Muscle of back (tissue), 13 donors: ENCODE data around the gene MAPKAPK5. TPM values are rescaled to one million over a fixed set of nuclear protein-coding genes. Genes with fewer than 3 reads are reported as not detected.
"Not testable (repeated sequence)": the region's sequence is repeated elsewhere in the genome, so short reads cannot be mapped to it uniquely, and the experiment has no call there.

Source experiments
- DNase-seq, 3 donors: peaks; one replicate each; pipeline versions ENCODE4 v3.0.0 to v3.0.0-alpha.2; 2013
- long read RNA-seq, 9 donors: transcript quantifications; one replicate each; lab custom pipeline, GENCODE V29; 2026
- polyA plus RNA-seq, 10 donors: library from polyadenylated mRNA; unstranded; fragments of 120-200 nt; gene quantifications; one replicate each; pipeline ENCODE4 v1.2.1, GENCODE V29; 2013; ENCODE audit not compliant: insufficient read length in 10 of 10

The MAPKAPK5 gene, protein sequence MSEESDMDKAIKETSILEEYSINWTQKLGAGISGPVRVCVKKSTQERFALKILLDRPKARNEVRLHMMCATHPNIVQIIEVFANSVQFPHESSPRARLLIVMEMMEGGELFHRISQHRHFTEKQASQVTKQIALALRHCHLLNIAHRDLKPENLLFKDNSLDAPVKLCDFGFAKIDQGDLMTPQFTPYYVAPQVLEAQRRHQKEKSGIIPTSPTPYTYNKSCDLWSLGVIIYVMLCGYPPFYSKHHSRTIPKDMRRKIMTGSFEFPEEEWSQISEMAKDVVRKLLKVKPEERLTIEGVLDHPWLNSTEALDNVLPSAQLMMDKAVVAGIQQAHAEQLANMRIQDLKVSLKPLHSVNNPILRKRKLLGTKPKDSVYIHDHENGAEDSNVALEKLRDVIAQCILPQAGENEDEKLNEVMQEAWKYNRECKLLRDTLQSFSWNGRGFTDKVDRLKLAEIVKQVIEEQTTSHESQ
- polyA plus RNA-seq = 10 to 100 TPM; 27.5 to 38.3 (median 31.5) TPM
- long read RNA-seq, donor 1, full-length matches to known transcripts = 3 of 3 reads
- long read RNA-seq, donor 1, partial matches to known transcripts = 0 of 3 reads
- long read RNA-seq, donor 1, other reads (novel, unspliced or antisense) = 0 of 3 reads
- long read RNA-seq, donor 2, full-length matches to known transcripts = 2 of 2 reads
- long read RNA-seq, donor 2, partial matches to known transcripts = 0 of 2 reads
- long read RNA-seq, donor 2, other reads (novel, unspliced or antisense) = 0 of 2 reads
- long read RNA-seq, donor 3 = 0 reads
- long read RNA-seq, donor 4, full-length matches to known transcripts = 4 of 4 reads
- long read RNA-seq, donor 4, partial matches to known transcripts = 0 of 4 reads
- long read RNA-seq, donor 4, other reads (novel, unspliced or antisense) = 0 of 4 reads
- long read RNA-seq, donor 5, full-length matches to known transcripts = 3 of 3 reads
- long read RNA-seq, donor 5, partial matches to known transcripts = 0 of 3 reads
- long read RNA-seq, donor 5, other reads (novel, unspliced or antisense) = 0 of 3 reads
- long read RNA-seq, donor 6, partial matches to known transcripts = 0 of 1 reads
- long read RNA-seq, donor 6, other reads (novel, unspliced or antisense) = 0 of 1 reads
- long read RNA-seq, donor 7, partial matches to known transcripts = 0 of 2 reads
- long read RNA-seq, donor 7, other reads (novel, unspliced or antisense) = 0 of 2 reads
- long read RNA-seq, donor 8, full-length matches to known transcripts = 1 of 1 reads
- long read RNA-seq, donor 8, partial matches to known transcripts = 0 of 1 reads
- long read RNA-seq, donor 8, other reads (novel, unspliced or antisense) = 0 of 1 reads
- long read RNA-seq, donor 9 = 0 reads

DNA sequence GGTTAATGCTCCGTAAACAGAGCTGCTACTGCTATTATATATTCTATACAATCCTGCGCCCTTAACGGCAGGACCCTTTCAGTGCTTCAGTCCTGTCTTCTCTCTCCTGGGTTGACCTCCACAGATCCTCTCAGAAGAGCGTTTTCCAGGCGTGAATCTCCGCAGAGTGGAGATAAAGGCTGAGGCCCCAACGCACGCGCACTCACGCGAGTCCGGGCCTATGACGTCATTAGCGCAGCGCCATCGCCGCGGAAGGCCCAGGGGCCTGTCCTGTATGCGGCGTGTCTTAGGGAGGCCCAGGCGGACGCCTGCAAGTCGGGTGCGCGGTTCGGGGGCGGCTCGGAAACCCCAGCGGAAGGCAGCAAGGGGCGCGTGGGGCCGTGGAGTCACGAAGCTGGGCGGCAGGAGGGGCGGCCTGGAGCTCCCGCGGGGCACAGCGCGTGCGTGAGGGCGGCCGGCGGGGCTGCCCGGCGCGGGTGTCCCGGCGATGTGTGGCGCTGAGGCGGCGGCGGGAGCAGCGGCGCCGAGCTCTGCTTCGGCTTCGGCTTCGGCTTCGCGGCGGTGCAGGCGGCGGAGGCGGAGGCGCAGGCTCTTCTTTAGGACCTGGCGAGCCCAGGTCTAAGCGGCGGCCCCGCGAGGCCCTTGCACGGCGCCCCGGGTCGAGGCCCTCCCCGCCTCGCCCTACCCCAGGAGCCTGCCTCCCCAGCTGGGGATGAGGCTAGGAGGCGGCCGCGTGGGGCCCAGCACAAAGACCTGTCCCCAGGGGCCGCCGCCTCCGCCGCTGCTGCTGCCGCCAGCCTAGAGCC is at the start of gene MAPKAPK5:
TSS of gene MAPKAPK5 (plus strand) at position 479 of the 806 bp plus-strand sequence. CDS start 506 bp downstream, outside the sequence.
- peak; percentile 95 to 99 (median 97) for DNase-seq

DNA sequence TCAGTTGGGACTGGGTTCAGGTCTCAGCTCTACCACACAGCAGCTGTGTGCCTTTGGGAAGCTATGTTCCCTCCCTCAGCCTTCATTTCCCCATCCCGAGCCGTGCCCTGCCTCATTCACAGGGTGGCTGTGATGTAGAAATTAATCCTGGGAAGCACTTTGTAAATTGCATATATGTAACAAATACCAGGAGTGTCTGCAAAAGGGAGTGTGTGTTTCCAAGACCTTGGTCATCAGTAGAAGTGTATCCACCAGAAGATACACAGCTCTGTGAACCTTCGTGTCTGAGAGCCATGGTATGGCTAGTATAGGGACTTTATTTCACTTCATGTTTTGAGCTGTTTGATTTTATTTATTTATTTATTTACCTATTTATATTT is 49.2 kb upstream of the MAPKAPK5 start:
- DNase-seq = no peak

DNA sequence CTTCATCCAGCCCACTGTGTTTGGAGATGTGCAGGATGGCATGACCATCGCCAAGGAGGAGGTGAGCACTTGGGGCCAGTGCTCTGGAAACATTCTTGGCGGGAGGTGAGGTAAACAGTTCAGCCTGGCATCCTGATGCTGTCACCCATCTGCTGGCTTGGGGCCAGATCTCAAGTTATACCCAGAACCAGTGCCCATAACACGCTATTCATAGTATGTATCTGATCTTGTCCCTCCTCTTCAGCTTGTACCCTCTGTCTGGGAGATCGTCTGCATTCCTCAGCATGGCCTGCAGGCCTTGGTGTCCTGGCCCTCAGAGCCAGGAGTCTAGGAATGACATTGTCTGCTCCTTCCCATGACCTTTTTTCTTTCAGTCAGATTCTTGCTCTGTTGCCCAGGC is 43.8 kb upstream of the MAPKAPK5 start:
- no peak for DNase-seq

DNA sequence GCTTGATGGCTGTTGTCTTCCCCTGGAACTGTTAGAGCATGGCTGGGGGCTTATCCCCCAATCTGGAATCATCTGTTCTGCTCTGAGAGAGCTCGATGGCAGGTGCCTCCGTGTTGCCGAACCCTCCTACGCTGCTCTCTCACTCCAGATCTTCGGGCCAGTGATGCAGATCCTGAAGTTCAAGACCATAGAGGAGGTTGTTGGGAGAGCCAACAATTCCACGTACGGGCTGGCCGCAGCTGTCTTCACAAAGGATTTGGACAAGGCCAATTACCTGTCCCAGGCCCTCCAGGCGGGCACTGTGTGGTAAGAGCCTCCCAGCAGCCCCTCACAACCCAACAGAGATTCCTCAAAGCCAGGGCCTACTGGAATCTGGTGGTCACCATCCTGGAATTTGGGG is 42.3 kb upstream of the MAPKAPK5 start:
- no peak for DNase-seq

DNA sequence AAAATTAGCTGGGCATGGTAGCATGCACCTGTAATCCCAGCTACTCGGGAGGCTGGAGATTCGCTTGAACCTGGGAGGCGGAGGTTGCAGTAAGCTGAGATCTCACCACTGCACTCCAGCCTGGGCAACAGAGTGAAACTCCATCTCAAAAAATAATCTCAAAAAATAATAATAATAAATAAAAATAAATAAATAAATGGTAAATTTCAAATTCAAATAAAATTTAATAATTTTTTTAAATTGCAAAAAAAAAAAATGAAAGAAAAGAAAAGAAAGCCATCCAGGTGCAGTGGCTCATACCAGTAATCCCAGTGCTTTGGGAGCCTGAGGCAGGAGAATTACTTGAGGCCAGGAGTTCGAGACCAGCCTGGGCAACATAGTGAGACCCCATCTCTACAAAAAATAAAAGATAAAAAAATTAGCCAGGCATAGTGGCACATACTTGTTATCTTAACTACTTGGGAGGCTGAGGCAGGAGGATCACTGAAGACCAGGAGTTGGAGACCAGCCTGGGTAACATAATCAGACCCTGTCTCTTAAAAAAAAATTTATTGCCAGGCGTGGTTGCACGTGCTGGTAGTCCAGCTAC is 38.9 kb upstream of the MAPKAPK5 start:
- no peak for DNase-seq

DNA sequence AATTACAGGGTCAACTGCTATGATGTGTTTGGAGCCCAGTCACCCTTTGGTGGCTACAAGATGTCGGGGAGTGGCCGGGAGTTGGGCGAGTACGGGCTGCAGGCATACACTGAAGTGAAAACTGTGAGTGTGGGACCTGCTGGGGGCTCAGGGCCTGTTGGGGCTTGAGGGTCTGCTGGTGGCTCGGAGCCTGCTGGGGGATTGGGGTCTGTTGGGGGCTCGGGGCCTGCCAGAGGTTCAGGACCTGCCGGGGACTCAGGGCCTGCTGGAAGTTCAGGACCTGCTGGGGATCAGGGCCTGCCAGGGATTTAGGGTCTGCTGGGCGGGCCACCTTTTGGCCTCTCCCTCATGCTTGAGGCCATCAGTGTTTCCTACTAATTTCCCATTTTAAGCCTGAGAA is 38.2 kb upstream of the MAPKAPK5 start:
- DNase-seq = no peak

DNA sequence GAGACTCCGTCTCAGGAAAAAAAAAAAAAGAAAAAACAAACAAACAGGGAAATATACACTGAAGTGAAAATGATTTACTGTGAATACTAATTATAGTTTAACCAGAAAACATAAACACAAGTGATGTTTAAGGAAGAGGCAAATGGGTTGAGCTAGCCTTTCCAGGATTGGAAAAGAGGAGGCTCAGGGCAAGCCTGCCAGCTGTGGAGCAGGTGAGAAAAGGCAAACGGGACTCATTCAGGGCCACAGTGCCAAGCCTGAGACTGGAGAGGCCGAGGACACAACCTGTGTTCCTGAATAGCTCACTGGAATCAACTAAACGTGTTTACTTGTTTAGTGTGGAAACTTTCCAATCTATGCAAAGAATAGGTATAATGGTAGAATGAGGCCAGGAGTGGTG is 35.7 kb upstream of the MAPKAPK5 start:
- DNase-seq = no peak

DNA sequence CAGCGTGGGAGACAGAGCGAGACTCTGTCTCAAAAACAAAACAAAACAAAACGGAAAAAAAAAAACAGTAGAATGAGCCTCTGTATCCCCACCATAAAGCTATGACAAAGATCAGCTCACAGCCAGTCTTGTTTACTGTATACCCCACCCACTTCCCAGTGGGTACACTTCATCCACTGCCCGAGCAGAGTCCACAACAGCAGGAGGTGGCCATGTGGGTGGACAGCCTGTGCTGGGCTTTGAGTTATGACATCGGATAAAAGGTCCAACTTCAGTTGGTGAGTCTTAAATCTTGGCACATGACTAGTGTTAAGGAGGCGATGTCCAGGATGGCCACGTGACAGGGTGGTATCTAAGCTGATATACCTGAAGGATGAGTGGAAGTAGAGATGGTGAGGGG is 34.8 kb upstream of the MAPKAPK5 start:
- DNase-seq = no peak

DNA sequence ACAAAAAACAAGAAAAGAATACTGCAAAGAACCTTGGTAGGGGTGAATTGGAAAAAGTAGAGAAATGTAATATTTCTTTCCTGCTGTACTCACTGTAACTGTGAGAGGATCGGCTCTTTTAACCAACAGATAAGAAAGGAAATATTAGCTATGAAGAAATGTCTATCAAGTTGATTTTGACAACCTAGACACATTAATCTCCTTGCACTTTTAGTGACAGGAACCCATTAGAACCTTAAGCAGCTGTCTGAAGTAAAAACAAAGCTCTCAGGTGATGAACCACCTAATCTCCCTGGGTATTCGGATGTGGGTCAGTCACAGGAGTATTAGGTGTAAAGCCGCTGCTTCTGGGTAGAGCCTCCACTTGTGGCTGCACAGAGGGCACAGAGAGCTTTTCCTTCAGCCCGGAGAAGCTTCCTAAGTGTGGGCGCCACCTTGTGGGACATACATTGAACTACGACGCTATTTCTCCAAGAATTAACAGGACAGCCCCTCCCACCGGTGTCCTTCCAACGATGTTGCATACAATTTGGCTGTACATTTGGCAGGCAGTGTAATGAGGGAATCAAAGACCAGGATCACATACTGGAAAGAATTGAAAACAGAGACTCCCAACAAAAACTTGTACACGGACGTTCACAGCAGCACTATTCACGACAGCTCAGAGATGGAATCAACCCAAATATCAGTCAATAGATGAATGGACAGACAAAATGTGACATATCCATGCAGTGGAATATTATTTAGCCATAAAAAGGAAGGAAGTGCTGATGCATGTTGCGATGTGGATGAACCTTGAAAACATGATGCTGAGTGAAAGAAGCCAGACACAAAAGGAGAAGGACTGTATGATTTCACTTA is 28.9 kb upstream of the MAPKAPK5 start:
- DNase-seq = peak; percentile 71 to 90 (median 85)

DNA sequence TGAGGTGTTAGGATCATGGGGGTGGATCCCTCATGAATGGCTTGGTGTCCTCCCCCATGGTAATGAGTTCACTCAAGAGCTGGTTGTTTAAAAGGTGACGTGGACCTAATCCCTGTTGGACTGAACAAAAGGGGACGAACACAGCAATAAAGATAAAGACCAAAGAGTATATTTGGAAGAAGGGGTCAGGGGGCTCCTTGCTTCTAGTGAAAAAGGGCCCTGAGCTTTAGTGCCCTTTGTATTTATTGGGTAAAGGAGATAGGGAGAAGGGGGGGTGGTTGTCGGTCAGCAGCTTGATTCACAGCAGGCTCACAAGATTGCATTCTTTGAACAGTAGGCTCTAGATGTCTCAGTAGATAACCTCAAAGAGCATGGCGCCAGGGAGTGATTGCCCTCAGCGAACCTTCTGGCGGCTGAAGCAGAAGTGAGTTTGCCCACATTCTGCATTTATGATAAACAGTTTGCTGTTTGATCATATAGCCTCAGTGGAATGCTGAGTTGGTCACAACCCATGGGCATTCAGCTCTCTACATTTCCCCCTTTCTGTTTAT is 25.9 kb upstream of the MAPKAPK5 start:
- DNase-seq = no peak

DNA sequence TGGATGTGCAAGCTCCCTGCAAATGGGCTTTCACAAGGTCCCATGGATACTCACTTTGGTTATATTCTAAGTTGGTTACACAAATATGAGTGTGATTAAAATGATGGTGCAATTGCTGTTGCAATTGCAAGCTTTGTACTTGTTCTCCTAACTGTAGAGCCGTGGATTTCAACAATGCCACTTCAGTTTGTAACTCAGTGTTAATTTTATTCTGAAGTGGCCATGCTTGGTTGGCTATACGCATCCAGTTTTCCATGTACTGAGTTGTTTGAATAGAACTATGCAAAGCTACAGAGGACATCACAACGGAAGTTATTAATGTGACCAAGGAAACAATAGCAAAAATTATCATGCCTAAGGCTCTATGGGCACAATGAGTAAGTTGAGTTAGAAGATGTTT is 25.1 kb upstream of the MAPKAPK5 start:
- DNase-seq = not testable (repeated sequence)

DNA sequence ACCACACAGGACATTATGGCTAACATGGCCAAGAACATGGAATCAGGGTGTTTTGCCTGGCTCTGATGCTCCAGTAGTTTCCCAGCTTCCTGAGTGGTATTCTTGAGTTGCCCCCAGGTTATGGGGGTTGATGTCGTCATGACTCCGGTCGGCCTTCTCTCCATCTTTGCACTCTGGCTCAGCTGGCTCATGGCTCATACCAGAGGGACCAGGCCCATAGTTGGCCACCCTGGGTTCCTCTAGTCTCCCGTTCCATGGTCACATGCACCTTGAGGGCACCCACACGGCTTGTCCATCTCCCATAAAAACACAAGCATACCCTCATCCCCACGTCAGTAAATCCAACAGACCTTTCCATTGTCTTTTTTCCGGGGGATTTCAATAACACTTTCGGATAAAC is 23.7 kb upstream of the MAPKAPK5 start:
- no peak for DNase-seq

DNA sequence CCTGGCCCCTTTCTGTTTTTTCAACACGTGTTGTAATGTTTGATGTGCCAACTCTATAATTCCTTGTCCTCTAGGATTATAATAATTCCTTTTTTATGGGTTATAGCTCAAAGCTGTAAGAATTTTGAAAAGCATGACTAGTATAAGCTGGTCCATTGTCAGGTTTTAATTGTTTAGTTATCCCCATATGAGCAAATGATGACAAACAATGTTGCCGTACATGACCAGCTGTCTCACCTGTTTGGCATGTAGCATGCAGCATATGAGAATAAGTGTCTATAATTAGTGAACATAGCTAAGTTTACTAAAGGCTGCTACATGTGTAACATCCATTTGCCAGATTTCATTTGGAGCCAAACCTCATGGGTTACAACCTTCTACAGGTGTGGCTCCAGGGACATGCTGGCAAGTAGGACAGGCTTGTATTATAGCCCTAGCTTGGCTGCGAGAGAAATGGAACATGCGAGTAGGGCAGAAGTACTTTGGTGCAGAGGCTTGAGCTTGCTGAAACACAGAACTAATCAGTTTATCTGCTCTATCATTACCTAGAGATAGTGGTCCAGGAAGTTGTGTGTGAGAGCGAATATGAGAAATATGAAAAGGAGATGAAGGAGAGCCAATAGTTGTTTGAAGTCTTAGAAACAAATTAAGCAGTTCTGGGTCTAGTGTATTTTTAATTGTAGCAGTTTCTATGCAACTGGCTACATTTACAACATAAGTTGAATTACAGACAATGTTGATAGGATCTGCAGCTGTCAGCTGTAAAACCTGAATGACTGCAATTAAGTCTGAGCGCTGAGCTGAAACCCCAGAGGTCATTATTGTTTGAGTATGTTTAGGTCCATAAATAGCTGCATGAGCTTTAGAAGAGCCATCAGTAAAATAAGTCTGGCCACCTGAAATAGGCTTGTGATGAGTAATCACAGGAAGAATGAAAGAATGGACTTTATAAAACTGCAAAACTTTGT is 22.6 kb upstream of the MAPKAPK5 start:
- peak in 1 of 3 donors; percentile 24 for DNase-seq

DNA sequence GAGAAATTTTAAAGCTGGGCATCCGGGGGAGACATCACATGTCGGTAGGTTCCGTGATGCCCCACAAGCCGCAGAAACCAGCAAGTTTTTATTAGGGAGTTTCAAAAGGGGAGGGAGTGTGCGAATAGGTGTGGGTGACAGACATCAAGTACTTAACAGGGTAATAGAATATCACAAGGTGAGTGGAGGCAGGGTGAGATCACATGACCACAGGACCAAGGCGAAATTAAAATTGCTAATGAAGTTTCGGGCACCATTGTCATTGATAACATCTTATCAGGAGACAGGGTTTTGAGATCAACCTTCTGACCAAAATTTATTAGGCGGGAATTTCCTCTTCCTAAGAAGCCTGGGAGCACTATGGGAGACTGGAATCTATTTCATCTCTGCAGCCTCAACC is 21.2 kb upstream of the MAPKAPK5 start:
- not testable (repeated sequence) for DNase-seq

DNA sequence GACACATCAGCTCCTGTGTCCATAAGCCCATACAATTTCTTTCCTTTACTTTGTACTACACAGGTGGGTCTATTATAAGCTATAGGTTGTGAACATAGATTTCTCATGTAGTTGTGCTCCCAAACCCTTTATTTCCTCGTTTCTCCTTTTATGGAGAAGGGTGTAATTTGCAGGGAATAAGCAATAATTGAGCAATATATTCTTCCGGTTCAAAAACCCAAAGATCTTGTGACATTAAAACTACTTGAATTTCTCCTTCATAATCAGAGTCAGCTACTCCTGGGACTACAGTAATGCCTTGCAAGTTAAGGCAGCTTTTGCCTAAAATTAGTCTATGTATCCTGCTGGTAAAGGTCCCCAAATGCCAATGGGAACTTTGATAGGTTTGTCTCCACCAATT is 19.1 kb upstream of the MAPKAPK5 start:
- no peak for DNase-seq

DNA sequence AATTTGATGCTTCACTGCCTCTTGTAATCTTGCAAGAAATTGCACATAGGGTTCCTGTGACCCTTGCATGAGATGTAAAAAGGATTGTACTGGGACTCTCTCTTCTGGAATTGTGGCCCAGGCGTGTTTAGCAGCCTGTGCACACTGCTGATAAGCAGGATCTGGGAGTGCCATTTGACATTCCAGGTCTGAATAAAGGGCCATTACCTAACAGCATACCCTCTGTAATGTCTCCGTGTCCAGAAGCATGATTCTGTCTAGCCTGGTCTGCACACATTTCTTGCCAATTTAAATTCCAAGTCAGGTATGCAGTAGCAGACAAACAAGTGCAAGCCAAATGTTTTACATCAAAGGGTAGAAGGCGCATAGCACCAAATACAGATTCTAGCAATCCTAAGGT is 18.1 kb upstream of the MAPKAPK5 start:
- DNase-seq = no peak

DNA sequence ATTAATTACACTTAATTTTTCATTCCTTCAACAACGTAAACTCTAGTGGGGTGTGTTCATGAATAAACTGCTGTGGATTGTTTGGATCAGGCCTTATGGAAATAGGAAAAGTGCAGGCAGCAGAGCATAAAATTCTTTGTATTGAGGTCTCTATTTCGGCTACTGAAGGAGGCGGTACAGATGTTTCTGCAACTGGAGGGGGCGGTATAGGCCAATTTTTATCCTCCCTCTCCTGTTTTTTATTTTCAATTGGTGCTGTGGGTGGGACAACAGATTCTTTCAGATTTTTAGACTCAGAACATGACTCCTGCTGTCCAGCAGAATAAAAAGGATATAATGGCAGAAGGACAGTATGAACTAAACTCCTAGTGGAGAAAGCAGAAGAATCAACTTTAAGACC is 17.7 kb upstream of the MAPKAPK5 start:
- DNase-seq = not testable (repeated sequence)

DNA sequence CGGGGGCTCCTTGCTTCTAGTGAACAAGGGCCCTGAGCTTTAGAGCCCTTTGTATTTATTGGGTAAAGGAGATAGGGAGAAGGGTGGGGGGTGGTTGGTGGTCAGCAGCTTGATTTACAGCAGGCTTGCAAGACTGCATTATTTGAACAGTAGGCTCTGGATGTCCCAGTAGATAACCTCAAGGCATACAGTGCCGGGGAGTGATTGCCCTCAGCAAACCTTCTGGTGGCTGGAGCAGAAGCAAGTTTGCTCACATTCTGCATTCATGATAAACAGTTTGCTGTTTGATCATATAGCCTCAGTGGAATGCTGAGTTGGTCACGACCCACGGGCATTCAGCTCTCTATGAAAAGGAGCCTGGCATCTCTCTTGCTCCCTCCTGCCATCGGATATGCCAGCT is 16.5 kb upstream of the MAPKAPK5 start:
- no peak for DNase-seq
